ENCODE results near the gene GABRB2.

- TF ChIP-seq CSRNP3 (CRISPR knock-in tag; IDR thresholded peaks at IDR 0.05), result no peak
- TF ChIP-seq BACH2 (CRISPR knock-in tag; IDR thresholded peaks at IDR 0.05; ENCODE audit: borderline replicate concordance), result no peak
- TF ChIP-seq GLIS3 (CRISPR knock-in tag; IDR thresholded peaks at IDR 0.05), result no peak
- no peak for TF ChIP-seq PATZ1 (CRISPR knock-in tag; IDR thresholded peaks at IDR 0.05; ENCODE audit: borderline replicate concordance)
- no peak for TF ChIP-seq ARNTL (CRISPR knock-in tag; IDR thresholded peaks at IDR 0.05; ENCODE audit: borderline replicate concordance, low read depth)
Measured at GRCh38 chr5:161539016-161539415, 7.5 kb downstream of the GABRB2 start.
